ENCODE measurements around the gene SAMSN1.

SAMSN1 gene

GRCh38 chr21:14545906-14546480, at the start of gene SAMSN1:
Gene SAMSN1, minus strand, starts transcription at chr21:14546315. Its CDS starts 54 bp downstream, at chr21:14546261.
- Histone ChIP-seq H3F3A (ENCODE audit: insufficient read depth, low read length) (no peaks in the 10 kb centered on the region), H3K9me3 (ENCODE audit: low read length) (no peaks in the 10 kb centered on the region), H3K36me3 (ENCODE audit: insufficient read depth, low read length) (no peaks in the 10 kb centered on the region), H3K4me2 (ENCODE audit: low read length) (peak within 1 kb of the TSS; percentile 86), H3K27ac (ENCODE audit: low read depth, low read length, poor library complexity, severe bottlenecking) (peak within 1 kb of the TSS; percentile 71), H3K9me2 (ENCODE audit: low read depth, low read length) (no peaks in the 10 kb centered on the region), H4K20me1 (ENCODE audit: insufficient read depth, low read length) (no peaks in the 10 kb centered on the region), H3K4me1 (ENCODE audit: insufficient read depth, low read length, severe bottlenecking) (peaks cover 69% of the 10 kb centered on the region), H3K27me3 (ENCODE audit: insufficient read depth, low read length) (no peaks in the 10 kb centered on the region), H2AFZ (ENCODE audit: low read length) (peak within 1 kb of the TSS; percentile 91; the same call in 1 of the 2 replicates), H3K79me2 (ENCODE audit: insufficient read depth, low read length) (peaks cover 40% of the 10 kb centered on the region), H3K4me3 (ENCODE audit: low read depth, low read length, poor library complexity, severe bottlenecking) (peak within 1 kb of the TSS; percentile 66), H3K9ac (ENCODE audit: low read length) (peak within 1 kb of the TSS; percentile 69)
- TF ChIP-seq EZH2 (IDR thresholded peaks at IDR 0.05; ENCODE audit: borderline replicate concordance, low read length) (no peak), CTCF (IDR thresholded peaks at IDR 0.05; ENCODE audit: low read length) (no peak)

- Histone ChIP-seq H3K4me2 (ENCODE audit: low read length) (no peak overlapping the region), H3K79me2 (ENCODE audit: insufficient read depth, low read length) (no peaks in the 10 kb centered on the region), H3F3A (ENCODE audit: insufficient read depth, low read length) (no peaks in the 10 kb centered on the region), H3K9me3 (ENCODE audit: low read length) (no peaks in the 10 kb centered on the region), H3K36me3 (ENCODE audit: insufficient read depth, low read length) (no peaks in the 10 kb centered on the region), H3K9ac (ENCODE audit: low read length) (no peak overlapping the region), H3K4me3 (ENCODE audit: low read depth, low read length, poor library complexity, severe bottlenecking) (no peak overlapping the region), H3K27me3 (ENCODE audit: insufficient read depth, low read length) (no peaks in the 10 kb centered on the region), H3K4me1 (ENCODE audit: insufficient read depth, low read length, severe bottlenecking) (peaks cover 14% of the 10 kb centered on the region), H3K9me2 (ENCODE audit: low read depth, low read length) (no peaks in the 10 kb centered on the region), H4K20me1 (ENCODE audit: insufficient read depth, low read length) (no peaks in the 10 kb centered on the region), H3K27ac (ENCODE audit: low read depth, low read length, poor library complexity, severe bottlenecking) (no peak overlapping the region), H2AFZ (ENCODE audit: low read length) (no peak overlapping the region)
- no peak for TF ChIP-seq CTCF (IDR thresholded peaks at IDR 0.05; ENCODE audit: low read length)
These were observed 49.3 kb upstream of the SAMSN1 start for GRCh38 chr21:14595449-14595848.

DNA sequence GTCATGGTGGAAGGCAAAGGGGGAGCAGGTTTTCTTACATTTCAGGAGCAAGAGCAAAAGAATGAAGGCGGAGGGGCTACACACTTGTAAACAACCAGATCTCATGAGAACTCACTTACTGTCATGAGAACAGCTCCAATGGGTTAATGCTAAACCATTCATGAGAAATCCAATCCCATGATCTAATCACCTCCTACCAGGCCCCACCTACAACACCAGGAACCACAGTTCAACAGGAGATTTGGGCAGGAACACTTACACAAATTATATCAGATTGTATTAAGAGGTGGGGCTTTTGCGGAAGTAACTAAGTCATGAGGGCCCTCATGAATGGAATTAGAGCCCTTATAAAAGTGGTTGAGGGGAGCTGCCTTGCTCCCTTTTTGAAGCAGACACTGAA, 48.9 kb upstream of the SAMSN1 start:
- no peaks in the 10 kb centered on the region for H3K36me3 ChIP-seq (ENCODE audit: insufficient read depth, low read length)
- H3K4me2 ChIP-seq (ENCODE audit: low read length) = no peak overlapping the region
- no peaks in the 10 kb centered on the region for H3K9me2 ChIP-seq (ENCODE audit: low read depth, low read length)
- TF ChIP-seq CTCF (IDR thresholded peaks at IDR 0.05; ENCODE audit: low read length) (no peak), EZH2 (IDR thresholded peaks at IDR 0.05; ENCODE audit: borderline replicate concordance, low read length) (no peak)
- H3K4me1 ChIP-seq (ENCODE audit: insufficient read depth, low read length, severe bottlenecking) = peaks cover 17% of the 10 kb centered on the region
- H3F3A ChIP-seq (ENCODE audit: insufficient read depth, low read length) = no peaks in the 10 kb centered on the region
- H3K4me3 ChIP-seq (ENCODE audit: low read depth, low read length, poor library complexity, severe bottlenecking) = no peak overlapping the region
- no peaks in the 10 kb centered on the region for H3K79me2 ChIP-seq (ENCODE audit: insufficient read depth, low read length)
- no peaks in the 10 kb centered on the region for H4K20me1 ChIP-seq (ENCODE audit: insufficient read depth, low read length)
- no peak overlapping the region for H3K9ac ChIP-seq (ENCODE audit: low read length)
- H3K27ac ChIP-seq (ENCODE audit: low read depth, low read length, poor library complexity, severe bottlenecking) = no peak overlapping the region
- H2AFZ ChIP-seq (ENCODE audit: low read length) = no peak overlapping the region
- no peaks in the 10 kb centered on the region for H3K27me3 ChIP-seq (ENCODE audit: insufficient read depth, low read length)
- no peaks in the 10 kb centered on the region for H3K9me3 ChIP-seq (ENCODE audit: low read length)

Data from OCI-LY1 (cell line).